ENCODE results near the gene LZIC. TPM values are rescaled to one million over a fixed set of nuclear protein-coding genes. Genes with fewer than 3 reads are reported as not detected.

Gene LZIC
- total and polyA plus RNA-seq, 2 of the 13 experiments (the other 11 are each of a cell fraction or from before 2014, with no cell fraction given): 25.2 to 71.8 TPM

GRCh38 chr1:9942939-9943788 lies at the start of gene LZIC, which contains the start of gene NMNAT1 (continued):
- no peak for TF ChIP-seq ZNF44 (CRISPR knock-in tag; IDR thresholded peaks at IDR 0.05)
- TF ChIP-seq ZBTB39 (CRISPR knock-in tag; IDR thresholded peaks at IDR 0.05): no peak
- TF ChIP-seq ARID5B (CRISPR knock-in tag; IDR thresholded peaks at IDR 0.05): peak; percentile 73
- TF ChIP-seq SOX5 (CRISPR knock-in tag; IDR thresholded peaks at IDR 0.05; ENCODE audit: borderline replicate concordance): 0 out of 2 replicates have a peak, but pooled peaks have one; percentile 39
- TF ChIP-seq CREBL2 (CRISPR knock-in tag; IDR thresholded peaks at IDR 0.05; ENCODE audit: borderline replicate concordance): no peak
- no peak for TF ChIP-seq SNRNP70 (IDR thresholded peaks at IDR 0.05; ENCODE audit: low read depth, low read length)
- peak; percentile 81; the same call in 1 of the 2 replicates for TF ChIP-seq RELA (CRISPR knock-in tag; IDR thresholded peaks at IDR 0.05)
- peak; percentile 98 for TF ChIP-seq CBX1 (IDR thresholded peaks at IDR 0.05; ENCODE audit: low read depth)
- no peak for TF ChIP-seq ZNF839 (CRISPR knock-in tag; IDR thresholded peaks at IDR 0.05; ENCODE audit: borderline replicate concordance)
- no peak for TF ChIP-seq IKZF4 (CRISPR knock-in tag; IDR thresholded peaks at IDR 0.05; ENCODE audit: borderline replicate concordance, low read depth, not compliant biosample characterization)
- TF ChIP-seq NCOA2 (CRISPR knock-in tag; IDR thresholded peaks at IDR 0.05): peak; percentile 64; the same call in 1 of the 2 replicates
- no peak for TF ChIP-seq TCF7L2 (IDR thresholded peaks at IDR 0.05; ENCODE audit: low read depth, low read length)
- TF ChIP-seq MED8 (CRISPR knock-in tag; IDR thresholded peaks at IDR 0.05; ENCODE audit: insufficient replicate concordance): peak; percentile 85
- TF ChIP-seq SP5 (CRISPR knock-in tag; IDR thresholded peaks at IDR 0.05; ENCODE audit: borderline replicate concordance, low read depth): peak; percentile 88
- TF ChIP-seq ZBTB42 (CRISPR knock-in tag; IDR thresholded peaks at IDR 0.05): no peak
- TF ChIP-seq ZNF362 (CRISPR knock-in tag; IDR thresholded peaks at IDR 0.05; ENCODE audit: borderline replicate concordance): peak; percentile 67; the same call in 1 of the 2 replicates
- peak; percentile 79; the same call in 1 of the 2 replicates for TF ChIP-seq DRAP1 (CRISPR knock-in tag; IDR thresholded peaks at IDR 0.05)
- peak; percentile 53 for TF ChIP-seq RARA (CRISPR knock-in tag; IDR thresholded peaks at IDR 0.05)
- no peak for TF ChIP-seq ZNF101 (CRISPR knock-in tag; IDR thresholded peaks at IDR 0.05; ENCODE audit: borderline replicate concordance, low read depth)
- no peak for TF ChIP-seq ZNF234 (CRISPR knock-in tag; conservative IDR thresholded peaks at IDR 0.05)
- peak; percentile 85 for TF ChIP-seq BRD4 (CRISPR knock-in tag; IDR thresholded peaks at IDR 0.05)
- TF ChIP-seq ZNF207 (IDR thresholded peaks at IDR 0.05; ENCODE audit: borderline replicate concordance): no peak
